Measurements from ENCODE around the gene PARD3B.

DNA sequence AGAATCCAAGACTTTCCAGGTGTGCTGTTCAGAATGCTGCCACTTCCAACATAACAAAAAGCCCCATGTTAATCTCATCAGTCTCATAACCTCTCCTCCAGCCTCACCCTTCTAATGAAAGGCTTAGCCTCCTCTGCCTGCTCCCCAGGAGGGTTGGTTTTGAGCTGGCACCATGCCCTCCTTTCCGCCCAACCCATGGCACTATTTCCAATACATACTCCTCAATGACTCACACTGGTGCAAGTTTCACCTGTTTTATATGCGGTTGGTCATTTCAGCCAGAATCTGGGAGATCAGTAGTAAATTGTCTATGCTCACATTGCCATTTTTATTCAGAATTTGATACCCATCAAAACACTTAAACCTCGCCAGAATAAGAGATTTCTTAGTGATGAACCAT, 979.4 kb downstream of the PARD3B start:
- TF ChIP-seq YY1 (IDR thresholded peaks at IDR 0.05; ENCODE audit: insufficient read depth, insufficient read length) = no peak
- TF ChIP-seq ZNF274 (IDR thresholded peaks at IDR 0.05; ENCODE audit: low read depth, low read length) = no peak
- TF ChIP-seq SUZ12 (IDR thresholded peaks at IDR 0.05; ENCODE audit: extremely low read depth, insufficient read depth, insufficient read length) = no peak

Data from NT2/D1 (cell line).